ENCODE data around the gene PRPF19. TPM values are rescaled to one million over a fixed set of nuclear protein-coding genes. Genes with fewer than 3 reads are reported as not detected.

Gene PRPF19
- polyA plus RNA-seq, 1 donor (not counting 4 experiments of a cell fraction or from before 2014, with no cell fraction given): 35.4 TPM

DNA sequence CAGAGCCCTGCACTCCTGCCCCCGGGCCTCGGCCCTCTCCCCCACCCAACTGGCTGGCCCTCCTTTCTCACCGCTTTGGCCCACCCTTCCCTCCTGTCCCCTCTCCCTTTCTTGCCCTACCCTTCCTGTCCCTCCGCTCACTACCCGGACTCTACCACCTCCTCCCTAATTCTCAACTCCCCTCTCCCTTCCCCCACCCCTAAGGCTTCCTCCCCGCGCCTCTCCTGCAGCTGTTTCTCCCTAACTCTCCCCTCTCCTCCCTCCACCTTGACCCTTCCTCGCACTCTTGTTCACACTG, 45.2 kb upstream of the PRPF19 start:
- Histone ChIP-seq H3K27me3 (ENCODE audit: control insufficient read depth, extremely low read depth, insufficient read depth, low read length) (peaks cover 4% of the 10 kb centered on the region), H3K27ac (ENCODE audit: control insufficient read depth, insufficient read depth, low read length) (no peak overlapping the region), H3K36me3 (ENCODE audit: control insufficient read depth in 2 of 2, extremely low read depth in 1 of 2, insufficient read depth in 2 of 2, low read length in 2 of 2) (no peaks in the 10 kb centered on the region), H3K4me1 (ENCODE audit: control insufficient read depth, extremely low read depth, insufficient read depth, low read length) (peaks cover 5% of the 10 kb centered on the region), H3K4me3 (ENCODE audit: control insufficient read depth in 2 of 3, extremely low read depth in 1 of 3, insufficient read depth in 2 of 3, low read depth in 1 of 3, low read length in 3 of 3) (no peak overlapping the region), H3K9me3 (ENCODE audit: control insufficient read depth, low read depth, low read length) (no peaks in the 10 kb centered on the region), H3K9me1 (ENCODE audit: control insufficient read depth, extremely low read depth, insufficient read depth, low read length) (no peaks in the 10 kb centered on the region), H3K9ac (ENCODE audit: control insufficient read depth, extremely low read depth, insufficient read depth, low read length) (peak overlapping the region; percentile 70), H2AFZ (ENCODE audit: control insufficient read depth, low read length) (peak overlapping the region; percentile 94), H4K20me1 (ENCODE audit: control insufficient read depth, extremely low read depth, insufficient read depth, low read length) (no peaks in the 10 kb centered on the region), H3K4me2 (ENCODE audit: control insufficient read depth, extremely low read depth, insufficient read depth, low read depth, low read length) (peak overlapping the region; percentile 77), H3K79me2 (ENCODE audit: control insufficient read depth, insufficient read depth, low read length) (no peaks in the 10 kb centered on the region)
- no peak for TF ChIP-seq EZH2 (IDR thresholded peaks at IDR 0.05; ENCODE audit: low read length)
- TF ChIP-seq, protein P1, sequence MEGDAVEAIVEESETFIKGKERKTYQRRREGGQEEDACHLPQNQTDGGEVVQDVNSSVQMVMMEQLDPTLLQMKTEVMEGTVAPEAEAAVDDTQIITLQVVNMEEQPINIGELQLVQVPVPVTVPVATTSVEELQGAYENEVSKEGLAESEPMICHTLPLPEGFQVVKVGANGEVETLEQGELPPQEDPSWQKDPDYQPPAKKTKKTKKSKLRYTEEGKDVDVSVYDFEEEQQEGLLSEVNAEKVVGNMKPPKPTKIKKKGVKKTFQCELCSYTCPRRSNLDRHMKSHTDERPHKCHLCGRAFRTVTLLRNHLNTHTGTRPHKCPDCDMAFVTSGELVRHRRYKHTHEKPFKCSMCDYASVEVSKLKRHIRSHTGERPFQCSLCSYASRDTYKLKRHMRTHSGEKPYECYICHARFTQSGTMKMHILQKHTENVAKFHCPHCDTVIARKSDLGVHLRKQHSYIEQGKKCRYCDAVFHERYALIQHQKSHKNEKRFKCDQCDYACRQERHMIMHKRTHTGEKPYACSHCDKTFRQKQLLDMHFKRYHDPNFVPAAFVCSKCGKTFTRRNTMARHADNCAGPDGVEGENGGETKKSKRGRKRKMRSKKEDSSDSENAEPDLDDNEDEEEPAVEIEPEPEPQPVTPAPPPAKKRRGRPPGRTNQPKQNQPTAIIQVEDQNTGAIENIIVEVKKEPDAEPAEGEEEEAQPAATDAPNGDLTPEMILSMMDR (optimal IDR thresholded peaks at IDR 0.05 in 1 of 3, IDR thresholded peaks at IDR 0.05 in 1 of 3, conservative IDR thresholded peaks at IDR 0.05 in 1 of 3; ENCODE audit: extremely low read depth in 1 of 3, insufficient read depth in 2 of 3, low read length in 3 of 3): no peak
- DNase-seq (ENCODE audit: low read depth, low spot score) (no peak), FAIRE-seq (no peak)
- dilution Hi-C loops (cut with MboI; ENCODE audit: extremely low pct_ligation_motif_present, low sequenced_read_pairs): no loop called here

DNA sequence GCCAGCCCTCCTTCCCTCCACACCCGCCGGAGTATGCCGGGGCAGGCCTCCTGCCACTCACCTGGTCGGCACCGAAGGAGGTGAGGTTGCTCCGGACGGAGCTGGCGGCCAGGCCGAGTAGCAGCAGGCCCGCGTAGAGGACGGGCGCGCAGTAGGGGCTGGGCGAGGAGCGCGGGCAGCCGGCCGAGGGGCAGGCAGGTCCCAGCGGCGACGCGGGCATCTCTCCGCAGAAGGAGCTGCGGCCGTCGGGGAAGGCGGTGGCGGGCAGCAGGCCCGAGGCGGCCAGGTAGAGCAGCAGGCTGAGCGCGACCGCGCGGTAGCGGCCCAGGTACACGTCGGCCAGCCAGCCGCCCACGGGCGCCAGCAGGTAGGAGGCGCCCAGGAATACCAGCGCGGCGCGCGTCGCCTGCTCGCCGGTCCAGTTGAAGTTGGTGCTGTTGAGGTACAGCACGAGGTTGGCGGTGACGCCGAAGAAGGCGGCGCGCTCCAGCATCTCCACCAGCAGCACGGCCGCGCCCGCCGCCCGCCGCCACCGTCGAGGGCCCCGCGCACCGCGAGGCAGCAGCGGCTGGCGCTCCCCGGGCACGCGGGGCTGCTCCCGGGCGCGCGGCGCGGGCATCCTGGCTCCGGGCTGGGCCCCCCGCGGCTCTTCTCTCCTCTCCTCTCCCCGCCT, 44.7 kb upstream of the PRPF19 start:
- Histone ChIP-seq H3K9me3 (ENCODE audit: control insufficient read depth, low read depth, low read length) (no peaks in the 10 kb centered on the region), H2AFZ (ENCODE audit: control insufficient read depth, low read length) (no peak overlapping the region), H3K4me3 (ENCODE audit: control insufficient read depth in 2 of 3, extremely low read depth in 1 of 3, insufficient read depth in 2 of 3, low read depth in 1 of 3, low read length in 3 of 3) (no peak overlapping the region), H3K4me1 (ENCODE audit: control insufficient read depth, extremely low read depth, insufficient read depth, low read length) (peaks cover 5% of the 10 kb centered on the region), H3K27me3 (ENCODE audit: control insufficient read depth, extremely low read depth, insufficient read depth, low read length) (peaks cover 4% of the 10 kb centered on the region), H3K9ac (ENCODE audit: control insufficient read depth, extremely low read depth, insufficient read depth, low read length) (no peak overlapping the region), H3K79me2 (ENCODE audit: control insufficient read depth, insufficient read depth, low read length) (no peaks in the 10 kb centered on the region), H3K36me3 (ENCODE audit: control insufficient read depth in 2 of 2, extremely low read depth in 1 of 2, insufficient read depth in 2 of 2, low read length in 2 of 2) (no peaks in the 10 kb centered on the region), H4K20me1 (ENCODE audit: control insufficient read depth, extremely low read depth, insufficient read depth, low read length) (no peaks in the 10 kb centered on the region), H3K27ac (ENCODE audit: control insufficient read depth, insufficient read depth, low read length) (no peak overlapping the region), H3K9me1 (ENCODE audit: control insufficient read depth, extremely low read depth, insufficient read depth, low read length) (no peaks in the 10 kb centered on the region), H3K4me2 (ENCODE audit: control insufficient read depth, extremely low read depth, insufficient read depth, low read depth, low read length) (peak overlapping the region; percentile 12)
- dilution Hi-C loops (cut with MboI; ENCODE audit: extremely low pct_ligation_motif_present, low sequenced_read_pairs): no loop called here
- TF ChIP-seq, protein P1 (optimal IDR thresholded peaks at IDR 0.05 in 1 of 3, IDR thresholded peaks at IDR 0.05 in 1 of 3, conservative IDR thresholded peaks at IDR 0.05 in 1 of 3; ENCODE audit: extremely low read depth in 1 of 3, insufficient read depth in 2 of 3, low read length in 3 of 3): no peak
- TF ChIP-seq EZH2 (IDR thresholded peaks at IDR 0.05; ENCODE audit: low read length): no peak
- DNase-seq (ENCODE audit: low read depth, low spot score) (no peak), FAIRE-seq (no peak)
